ENCODE measurements around the gene BAX. TPM values are rescaled to one million over a fixed set of nuclear protein-coding genes. Genes with fewer than 3 reads are reported as not detected.

The BAX gene
- total and polyA plus RNA-seq, 2 of the 4 experiments (the other 2 are of a cell fraction), result 23.3 to 169 TPM

GRCh38 chr19:48987323-48987722 lies 32.6 kb downstream of the BAX start:
- Histone ChIP-seq H3K14ac (replicated peaks; ENCODE audit: low read depth, low read length) (no peak overlapping the region), H2AK5ac (ENCODE audit: low read depth, low read length) (no peak overlapping the region), H3K79me1 (ENCODE audit: low read depth in 1 of 2, low read length in 2 of 2) (peaks cover 25 to 72% of the 10 kb centered on the region in 2 experiments), H3K18ac (ENCODE audit: low read depth, low read length) (no peak overlapping the region), H4K8ac (ENCODE audit: low read depth in 2 of 2, low read length in 2 of 2) (no peak overlapping the region), H4K5ac (ENCODE audit: low read depth, low read length) (no peak overlapping the region), H4K20me1 (ENCODE audit: insufficient read depth, low read length) (peaks cover 24% of the 10 kb centered on the region), H3K36me3 (ENCODE audit: control insufficient read depth, insufficient read depth, low read length) (peaks cover 55% of the 10 kb centered on the region), H4K91ac (ENCODE audit: insufficient read depth, low read depth, low read length) (no peak overlapping the region), H2BK5ac (ENCODE audit: low read depth, low read length, poor library complexity, severe bottlenecking) (no peak overlapping the region), H3K9me3 (ENCODE audit: control insufficient read depth, insufficient read depth, low read length) (no peaks in the 10 kb centered on the region), H3K4me2 (ENCODE audit: low read depth, low read length) (no peak overlapping the region), H3K27ac (ENCODE audit: insufficient read depth, low read length) (no peak overlapping the region), H2BK20ac (ENCODE audit: low read depth, low read length) (no peak overlapping the region), H2BK15ac (ENCODE audit: low read depth, low read length) (no peak overlapping the region), H3K9ac (ENCODE audit: low read depth, low read length) (no peak overlapping the region), H3K23ac (ENCODE audit: low read depth, low read length) (no peak overlapping the region), H3K4ac (ENCODE audit: low read depth, low read length) (no peak overlapping the region), H2AK9ac (replicated peaks; ENCODE audit: low read depth, low read length, poor library complexity) (no peak overlapping the region), H3K4me1 (ENCODE audit: control insufficient read depth, insufficient read depth, low read length) (peaks cover 10% of the 10 kb centered on the region), H2AFZ (replicated peaks; ENCODE audit: low read length, poor library complexity) (no peak overlapping the region), H3K27me3 (ENCODE audit: control insufficient read depth, insufficient read depth, low read length) (no peaks in the 10 kb centered on the region), H3K4me3 (ENCODE audit: insufficient read depth, low read depth, low read length) (no peak overlapping the region), H3K56ac (ENCODE audit: extremely low read depth, insufficient read depth, low read length) (no peak overlapping the region), H2BK120ac (ENCODE audit: low read depth, low read length) (no peak overlapping the region), H3K9me1 (ENCODE audit: insufficient read depth, low read length) (peaks cover 13% of the 10 kb centered on the region)
- ChIA-PET POLR2A (ENCODE audit: unreplicated experiment) (no interaction called here), CTCF (no interaction called here)
- dilution Hi-C loops (cut with HindIII; ENCODE audit: low sequenced_read_pairs, unreplicated experiment), result no loop called here
- intact Hi-C loops (cut with micrococcal nuclease), result no loop called here
- 100% methylated on average over 1 of the region's 7 CpGs; no CpG with 5 or more reads in 1 of the 2 experiments for WGBS, 2 experiments (ENCODE audit: extremely low coverage in 2 of 2, insufficient read length in 1 of 2)
- in situ Hi-C loops (cut with MboI; ENCODE audit: low sequenced_read_pairs), result no loop called here
- TF ChIP-seq RCOR1 (IDR thresholded peaks at IDR 0.05; ENCODE audit: insufficient replicate concordance, low read length), result no peak
- TF ChIP-seq SMC3 (IDR thresholded peaks at IDR 0.05; ENCODE audit: low read depth, low read length), result no peak
- TF ChIP-seq CEBPB (IDR thresholded peaks at IDR 0.05; ENCODE audit: low read depth, low read length), result no peak
- TF ChIP-seq NFE2L2 (IDR thresholded peaks at IDR 0.05; ENCODE audit: low read depth, low read length), result no peak
- no peak for TF ChIP-seq MAFK (IDR thresholded peaks at IDR 0.05; ENCODE audit: low read depth, low read length)
- DNase-seq (no peak), ATAC-seq (ENCODE audit: low read depth) (no peak)
- no TSS peak for BruUV-seq (replicated peaks)

Measured in IMR-90 (cell line).